ENCODE data around the gene TRIM34.

DNA sequence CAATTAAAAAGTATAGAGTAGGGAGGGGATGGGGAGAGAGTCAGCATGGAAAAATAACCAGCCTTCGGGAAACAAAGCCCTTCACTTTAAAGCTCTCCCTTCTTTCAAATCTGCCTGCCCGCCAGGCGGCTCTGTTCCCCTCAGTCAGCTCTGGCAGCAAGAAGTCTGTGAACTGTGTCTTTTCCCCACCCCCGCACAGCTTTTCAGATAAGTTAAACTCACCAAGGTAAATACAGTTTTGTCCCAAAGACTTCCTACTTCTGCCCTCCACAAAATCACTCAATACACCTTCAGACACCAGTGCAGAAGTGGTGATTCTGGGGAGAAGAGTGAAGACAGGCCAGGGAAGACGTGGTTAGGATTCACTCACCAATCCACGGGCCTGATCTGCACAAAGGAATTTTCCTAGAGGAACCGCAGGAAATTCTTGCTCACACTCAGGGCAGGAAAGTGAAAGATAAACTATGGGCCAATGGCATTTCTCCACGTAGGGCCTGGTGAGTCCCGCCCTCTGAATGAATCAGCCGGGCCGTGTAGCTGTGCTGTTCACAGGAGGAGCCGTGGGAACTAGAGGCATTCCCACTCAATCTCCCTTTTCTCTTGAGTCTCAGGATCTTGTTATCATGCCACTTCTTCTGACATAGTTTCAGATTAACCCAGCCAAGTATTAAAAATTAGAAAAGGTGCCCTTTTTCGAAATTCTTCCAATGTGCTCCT is 60.0 kb downstream of the TRIM34 start, which contains the start of gene TRIM5:
- TF ChIP-seq POLR2A (IDR thresholded peaks at IDR 0.05; ENCODE audit: low read length) (peak; percentile 76), GATA1 (IDR thresholded peaks at IDR 0.05; ENCODE audit: low read depth, low read length) (no peak)
